ENCODE results near the gene ZNF536.

Gene ZNF536

GRCh38 chr19:30333291-30334065, 38.7 kb upstream of the ZNF536 start:
- TF ChIP-seq REST (IDR thresholded peaks at IDR 0.05; ENCODE audit: insufficient replicate concordance, low read depth) (no peak), CTCF (IDR thresholded peaks at IDR 0.05; ENCODE audit: insufficient read depth, low read length) (no peak), POLR2AphosphoS5 (IDR thresholded peaks at IDR 0.05; ENCODE audit: low read depth) (no peak), GABPA (IDR thresholded peaks at IDR 0.05; ENCODE audit: low read depth) (no peak), SPI1 (IDR thresholded peaks at IDR 0.05; ENCODE audit: borderline replicate concordance, low read depth) (no peak)
- DNase-seq (ENCODE audit: low read depth in 1 of 2, low spot score in 1 of 2) = no peak
- no peaks in the 10 kb centered on the region for H3K27me3 ChIP-seq (ENCODE audit: insufficient read depth, poor library complexity, severe bottlenecking)
- H3K4me3 ChIP-seq (replicated peaks; ENCODE audit: insufficient read depth, low read length) = no peak overlapping the region
- no peak overlapping the region for H3K27ac ChIP-seq (replicated peaks)

- no peak for DNase-seq (ENCODE audit: low read depth in 1 of 2, low spot score in 1 of 2)
- TF ChIP-seq POLR2AphosphoS5 (IDR thresholded peaks at IDR 0.05; ENCODE audit: low read depth) = no peak
- TF ChIP-seq REST (IDR thresholded peaks at IDR 0.05; ENCODE audit: insufficient replicate concordance, low read depth) = no peak
- no peak for TF ChIP-seq SPI1 (IDR thresholded peaks at IDR 0.05; ENCODE audit: borderline replicate concordance, low read depth)
- TF ChIP-seq CTCF (IDR thresholded peaks at IDR 0.05; ENCODE audit: insufficient read depth, low read length) = no peak
- no peak for TF ChIP-seq GABPA (IDR thresholded peaks at IDR 0.05; ENCODE audit: low read depth)
Observed at GRCh38 chr19:30334841-30335240, 37.3 kb upstream of the ZNF536 start.

GRCh38 chr19:30335306-30335886, 36.8 kb upstream of the ZNF536 start:
- no peak for DNase-seq (ENCODE audit: low read depth in 1 of 2, low spot score in 1 of 2)
- Histone ChIP-seq H3K27ac (replicated peaks) (no peak overlapping the region), H3K4me3 (replicated peaks; ENCODE audit: insufficient read depth, low read length) (no peak overlapping the region), H3K27me3 (ENCODE audit: insufficient read depth, poor library complexity, severe bottlenecking) (no peaks in the 10 kb centered on the region)
- TF ChIP-seq REST (IDR thresholded peaks at IDR 0.05; ENCODE audit: insufficient replicate concordance, low read depth) (no peak), SPI1 (IDR thresholded peaks at IDR 0.05; ENCODE audit: borderline replicate concordance, low read depth) (no peak), CTCF (IDR thresholded peaks at IDR 0.05; ENCODE audit: insufficient read depth, low read length) (no peak), POLR2AphosphoS5 (IDR thresholded peaks at IDR 0.05; ENCODE audit: low read depth) (no peak), GABPA (IDR thresholded peaks at IDR 0.05; ENCODE audit: low read depth) (no peak)

More at GRCh38 chr19:30334841-30335240, 37.3 kb upstream of the ZNF536 start:
- Histone ChIP-seq H3K4me3 (replicated peaks; ENCODE audit: insufficient read depth, low read length) (no peak overlapping the region), H3K27ac (replicated peaks) (no peak overlapping the region), H3K27me3 (ENCODE audit: insufficient read depth, poor library complexity, severe bottlenecking) (no peaks in the 10 kb centered on the region)

All from HL-60 (cell line).